Putamen (tissue), 1 donor: ENCODE results near the gene ALDOA.

Source experiments
- DNase-seq: peaks from one replicate; pipeline ENCODE4 v3.0.0-alpha.2; 2016; ENCODE audit warnings: low spot score

Gene ALDOA

GRCh38 chr16:30069611-30070462, 4.3 kb downstream of the ALDOA start:
- DNase-seq: no peak

- no peak for DNase-seq
These were observed 4.9 kb downstream of the ALDOA start for GRCh38 chr16:30070490-30070889.

- peak; percentile 89 for DNase-seq
These were observed 10.1 kb downstream of the ALDOA start, which contains the start of gene PPP4C for GRCh38 chr16:30075503-30076275. PPP4C (plus strand) TSS chr16:30075994; CDS start chr16:30076378, 384 bp downstream.

DNA sequence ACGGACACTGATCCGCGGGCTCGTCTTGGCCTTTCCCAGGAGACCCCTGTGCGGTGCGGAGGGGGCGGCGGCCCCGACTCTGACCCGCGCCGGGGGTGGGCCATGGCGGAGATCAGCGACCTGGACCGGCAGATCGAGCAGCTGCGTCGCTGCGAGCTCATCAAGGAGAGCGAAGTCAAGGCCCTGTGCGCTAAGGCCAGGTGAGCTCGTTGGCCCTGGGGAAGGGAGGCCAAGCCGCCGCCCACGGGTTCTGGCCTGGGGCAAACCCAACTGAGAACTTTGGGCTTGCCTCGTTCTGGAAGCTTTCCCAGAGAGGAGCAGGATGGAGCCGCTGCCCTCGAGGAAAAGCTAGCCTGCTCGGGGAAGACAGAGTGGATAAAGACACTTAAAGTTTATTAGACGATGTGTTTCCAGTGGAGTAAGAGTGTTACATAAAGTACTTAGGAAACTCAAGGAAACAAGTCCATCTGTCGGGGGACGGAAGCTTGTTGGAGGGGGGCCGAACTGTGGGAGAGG, 10.8 kb downstream of the ALDOA start:
- no peak for DNase-seq

DNA sequence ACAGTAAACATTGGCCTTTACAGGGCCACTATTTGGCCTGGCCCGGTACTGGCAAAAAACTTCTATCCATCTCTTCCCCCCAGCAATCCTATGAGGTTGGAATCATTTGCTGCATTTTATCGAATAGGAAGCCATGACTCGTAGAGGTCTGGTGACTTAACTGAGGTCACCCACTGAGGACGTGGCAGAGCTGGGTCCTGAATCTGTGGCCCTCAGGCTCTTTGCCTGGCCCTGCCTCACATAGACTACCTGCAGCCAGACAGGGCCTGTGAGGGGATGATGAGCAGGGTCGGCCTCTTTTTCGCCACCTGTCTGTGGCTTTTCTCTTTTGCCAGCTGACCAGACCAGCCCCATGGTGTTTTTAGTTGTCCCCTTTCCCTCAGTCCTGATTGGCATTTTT, 12.1 kb downstream of the ALDOA start:
- DNase-seq: no peak

DNA sequence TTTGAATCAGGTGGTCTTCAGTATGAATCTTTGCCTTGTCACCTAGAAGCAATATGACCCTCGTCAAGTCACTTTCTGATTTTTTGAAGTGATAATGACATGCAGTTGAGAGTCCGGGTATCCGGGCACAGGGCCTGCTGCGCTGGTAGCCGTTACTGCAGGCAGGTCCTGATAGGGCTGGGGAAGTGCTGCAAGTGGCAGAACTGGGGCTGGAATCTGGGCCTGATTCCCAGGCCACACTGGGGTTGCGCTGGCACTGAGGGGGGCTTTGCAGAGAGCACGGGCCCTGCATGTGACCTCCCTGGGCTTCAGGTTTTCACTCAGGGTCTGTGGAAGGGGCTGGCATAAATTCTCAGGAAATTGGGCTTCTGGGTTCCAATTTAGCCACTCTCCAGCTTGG, 13.2 kb downstream of the ALDOA start:
- DNase-seq: no peak

GRCh38 chr16:30079480-30079879, 13.9 kb downstream of the ALDOA start:
- DNase-seq: no peak

DNA sequence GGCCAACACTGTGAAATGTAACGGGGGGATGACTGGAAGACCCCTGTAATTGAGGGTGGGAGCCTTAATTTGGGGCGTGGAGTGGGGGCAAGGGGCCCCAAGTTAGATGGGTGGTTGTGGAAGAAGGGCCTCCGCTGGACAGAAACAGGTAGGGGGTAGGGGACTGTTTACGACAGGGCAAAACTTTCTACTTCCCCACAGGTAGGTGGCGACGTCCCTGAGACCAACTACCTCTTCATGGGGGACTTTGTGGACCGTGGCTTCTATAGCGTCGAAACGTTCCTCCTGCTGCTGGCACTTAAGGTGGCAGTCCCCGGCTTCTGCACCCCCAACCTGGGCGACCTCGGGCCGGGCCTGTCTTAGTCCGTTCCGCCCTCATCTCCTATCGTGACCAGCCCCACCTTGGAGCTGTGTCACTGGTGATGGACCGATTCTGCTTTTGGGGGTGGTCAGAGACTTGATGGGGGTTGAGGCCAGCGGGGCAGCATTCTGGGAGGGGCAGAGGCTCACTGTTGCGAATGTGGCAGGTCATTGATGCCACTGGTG, 17.1 kb downstream of the ALDOA start:
- DNase-seq: no peak

DNA sequence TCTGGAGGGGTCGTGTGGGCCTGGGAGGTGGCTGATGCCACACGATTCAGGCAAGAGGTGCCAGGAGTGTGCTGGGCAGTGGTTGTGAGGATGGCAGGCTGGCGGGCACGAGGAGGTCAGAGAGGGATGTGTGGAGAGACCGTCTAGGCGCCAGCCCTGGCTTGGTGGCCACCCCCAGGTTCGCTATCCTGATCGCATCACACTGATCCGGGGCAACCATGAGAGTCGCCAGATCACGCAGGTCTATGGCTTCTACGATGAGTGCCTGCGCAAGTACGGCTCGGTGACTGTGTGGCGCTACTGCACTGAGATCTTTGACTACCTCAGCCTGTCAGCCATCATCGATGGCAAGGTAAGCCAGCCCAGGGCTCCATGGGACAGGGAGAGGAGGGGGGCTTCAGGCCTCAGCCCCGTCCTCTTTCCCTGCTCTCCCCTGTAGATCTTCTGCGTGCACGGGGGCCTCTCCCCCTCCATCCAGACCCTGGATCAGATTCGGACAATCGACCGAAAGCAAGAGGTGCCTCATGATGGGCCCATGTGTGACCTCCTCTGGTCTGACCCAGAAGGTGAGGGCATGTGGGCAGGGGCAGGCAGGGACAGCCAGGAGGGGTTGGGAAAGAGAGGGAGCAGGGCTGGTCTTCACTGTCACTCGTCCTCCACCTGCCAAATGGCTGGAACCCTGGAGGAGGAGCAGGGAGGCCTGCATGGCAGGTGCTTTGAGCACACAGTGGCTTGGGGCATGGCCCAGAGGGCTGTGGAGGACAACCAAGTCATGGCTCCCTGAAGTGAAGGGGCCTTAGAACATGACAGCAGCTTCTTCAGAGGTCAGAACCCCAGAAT, 17.9 kb downstream of the ALDOA start:
- DNase-seq: no peak

- no peak for DNase-seq
These were observed 18.7 kb downstream of the ALDOA start for GRCh38 chr16:30084096-30084815.

GRCh38 chr16:30084816-30085159, 19.2 kb downstream of the ALDOA start:
- DNase-seq: no peak

- no peak for DNase-seq
These were observed 19.7 kb downstream of the ALDOA start for GRCh38 chr16:30085247-30085646.

DNA sequence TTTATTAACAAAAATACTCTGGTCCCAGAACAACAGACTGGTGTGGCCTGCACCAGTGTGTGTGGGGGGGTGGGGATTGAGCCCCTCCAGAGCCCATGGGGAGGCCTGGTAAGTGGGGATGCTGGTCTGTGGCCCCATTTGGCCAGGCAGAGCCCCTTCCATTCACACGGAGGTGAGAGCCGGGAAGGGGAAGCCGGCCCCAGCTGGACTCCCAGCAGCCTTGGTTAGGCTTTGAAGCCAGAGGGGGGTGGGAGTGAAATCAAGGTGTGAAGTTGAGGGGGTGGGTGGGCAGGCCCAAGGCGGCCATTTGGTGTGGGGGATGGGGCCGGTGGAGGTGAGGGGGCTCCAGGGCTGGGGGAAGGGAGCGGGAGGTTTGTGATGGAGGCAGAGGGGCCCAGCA, 20.3 kb downstream of the ALDOA start:
- DNase-seq: no peak

GRCh38 chr16:30086291-30087140, 21.0 kb downstream of the ALDOA start:
- DNase-seq: no peak

DNA sequence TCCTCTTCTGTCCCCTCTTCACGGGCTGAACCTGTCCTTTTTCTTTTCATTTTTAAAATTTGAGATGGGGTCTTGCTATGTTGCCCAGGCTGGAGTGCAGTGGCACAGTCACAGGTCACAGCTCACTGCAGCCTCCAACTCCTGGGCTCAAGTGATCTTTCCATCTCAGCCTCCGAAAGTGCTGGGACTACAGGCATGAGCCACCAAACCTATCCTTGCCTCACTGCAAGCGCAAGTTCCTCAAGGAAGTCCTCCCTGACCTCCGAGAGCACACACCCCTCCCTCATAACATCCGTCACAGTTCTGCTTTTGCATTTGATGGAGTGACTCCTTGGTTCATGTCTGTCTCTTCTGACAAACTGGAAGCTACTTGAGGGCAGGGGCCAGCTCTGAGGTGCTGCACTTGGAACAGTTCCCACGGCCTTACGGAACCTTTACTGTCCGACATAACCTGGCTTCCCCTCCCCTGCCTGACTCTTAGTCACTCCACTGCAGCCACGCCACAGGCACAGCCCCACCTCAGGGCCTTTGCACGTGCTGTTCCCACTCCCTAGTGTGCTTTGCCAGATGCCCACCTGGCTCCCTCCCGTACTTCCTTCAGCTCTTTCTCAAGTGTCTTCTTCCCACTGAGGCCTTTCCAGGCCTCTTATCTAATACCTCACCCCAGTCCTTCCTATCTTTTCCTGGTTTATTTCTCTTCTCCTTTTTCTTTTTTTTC, 21.8 kb downstream of the ALDOA start:
- DNase-seq: no peak

GRCh38 chr16:30088237-30088831, 22.8 kb downstream of the ALDOA start:
- no peak for DNase-seq

GRCh38 chr16:30088832-30089624, 23.5 kb downstream of the ALDOA start:
- no peak for DNase-seq

DNA sequence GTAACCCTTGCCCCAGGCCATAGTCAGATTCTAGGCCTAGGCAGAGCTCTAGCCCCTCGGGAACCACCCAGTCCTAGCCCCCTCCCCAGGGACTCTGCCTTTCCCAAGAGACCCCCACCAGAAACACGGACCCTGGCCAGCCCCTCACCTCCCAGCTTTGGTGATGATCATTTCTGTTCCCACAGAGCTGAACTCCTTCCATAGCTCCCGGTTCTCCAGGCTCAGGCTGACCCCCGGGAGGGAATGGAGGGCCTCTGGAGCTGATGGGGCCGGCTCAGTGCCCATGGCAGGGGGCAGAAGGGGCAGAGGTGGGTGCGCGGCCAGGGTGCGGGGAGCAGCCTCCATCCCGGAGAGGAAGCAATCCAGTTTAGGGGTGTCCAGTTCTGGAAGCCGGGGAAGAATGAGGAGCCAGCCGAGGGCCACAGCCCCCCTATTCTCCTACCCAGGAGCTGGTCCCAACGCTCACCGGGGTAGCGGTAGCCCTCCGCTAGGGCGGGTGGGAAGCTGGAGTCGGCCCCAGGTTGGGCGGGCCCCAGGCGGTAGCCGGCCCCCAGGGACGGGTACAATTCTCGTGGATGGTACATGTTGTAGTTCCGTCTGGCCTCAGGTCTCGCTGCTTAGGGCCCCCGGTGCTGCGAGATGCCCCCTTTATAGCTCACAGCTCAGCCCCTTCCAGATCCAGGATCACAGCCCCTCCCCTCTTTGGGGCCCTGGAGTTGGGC, 25.2 kb downstream of the ALDOA start:
- DNase-seq: no peak
